ENCODE measurements around the gene SLC22A23.

DNA sequence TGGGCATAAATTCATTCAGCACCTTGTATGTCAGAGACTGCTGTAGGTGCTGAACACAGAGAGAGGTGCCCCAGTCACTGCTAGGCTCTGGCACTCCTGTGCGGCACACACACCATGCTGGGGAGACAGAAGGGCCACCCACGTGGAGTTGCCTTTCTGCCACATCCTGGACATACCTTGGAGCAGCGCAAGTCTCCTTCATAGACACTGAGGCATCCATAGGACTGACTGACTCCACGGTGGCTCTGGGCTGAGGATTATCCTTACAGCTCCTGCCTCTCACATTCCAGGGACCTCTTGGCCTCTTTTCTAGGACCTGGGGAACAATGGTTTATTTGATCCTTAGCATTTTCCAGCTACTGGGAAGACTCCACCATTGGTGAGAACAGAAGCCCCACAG is 26.0 kb upstream of the SLC22A23 start:
- TF ChIP-seq, protein P1, sequence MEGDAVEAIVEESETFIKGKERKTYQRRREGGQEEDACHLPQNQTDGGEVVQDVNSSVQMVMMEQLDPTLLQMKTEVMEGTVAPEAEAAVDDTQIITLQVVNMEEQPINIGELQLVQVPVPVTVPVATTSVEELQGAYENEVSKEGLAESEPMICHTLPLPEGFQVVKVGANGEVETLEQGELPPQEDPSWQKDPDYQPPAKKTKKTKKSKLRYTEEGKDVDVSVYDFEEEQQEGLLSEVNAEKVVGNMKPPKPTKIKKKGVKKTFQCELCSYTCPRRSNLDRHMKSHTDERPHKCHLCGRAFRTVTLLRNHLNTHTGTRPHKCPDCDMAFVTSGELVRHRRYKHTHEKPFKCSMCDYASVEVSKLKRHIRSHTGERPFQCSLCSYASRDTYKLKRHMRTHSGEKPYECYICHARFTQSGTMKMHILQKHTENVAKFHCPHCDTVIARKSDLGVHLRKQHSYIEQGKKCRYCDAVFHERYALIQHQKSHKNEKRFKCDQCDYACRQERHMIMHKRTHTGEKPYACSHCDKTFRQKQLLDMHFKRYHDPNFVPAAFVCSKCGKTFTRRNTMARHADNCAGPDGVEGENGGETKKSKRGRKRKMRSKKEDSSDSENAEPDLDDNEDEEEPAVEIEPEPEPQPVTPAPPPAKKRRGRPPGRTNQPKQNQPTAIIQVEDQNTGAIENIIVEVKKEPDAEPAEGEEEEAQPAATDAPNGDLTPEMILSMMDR (IDR thresholded peaks at IDR 0.05), result no peak
- no peak for TF ChIP-seq EP300 (IDR thresholded peaks at IDR 0.05)

Measured in esophagus muscularis mucosa (tissue), 3 donors.